ENCODE data around the gene LETM1.

The LETM1 gene

GRCh38 chr4:1773754-1774153 lies 82.2 kb downstream of the LETM1 start:
- DNase-seq = no peak

GRCh38 chr4:1772853-1773538 lies 83.0 kb downstream of the LETM1 start:
- DNase-seq = no peak

DNA sequence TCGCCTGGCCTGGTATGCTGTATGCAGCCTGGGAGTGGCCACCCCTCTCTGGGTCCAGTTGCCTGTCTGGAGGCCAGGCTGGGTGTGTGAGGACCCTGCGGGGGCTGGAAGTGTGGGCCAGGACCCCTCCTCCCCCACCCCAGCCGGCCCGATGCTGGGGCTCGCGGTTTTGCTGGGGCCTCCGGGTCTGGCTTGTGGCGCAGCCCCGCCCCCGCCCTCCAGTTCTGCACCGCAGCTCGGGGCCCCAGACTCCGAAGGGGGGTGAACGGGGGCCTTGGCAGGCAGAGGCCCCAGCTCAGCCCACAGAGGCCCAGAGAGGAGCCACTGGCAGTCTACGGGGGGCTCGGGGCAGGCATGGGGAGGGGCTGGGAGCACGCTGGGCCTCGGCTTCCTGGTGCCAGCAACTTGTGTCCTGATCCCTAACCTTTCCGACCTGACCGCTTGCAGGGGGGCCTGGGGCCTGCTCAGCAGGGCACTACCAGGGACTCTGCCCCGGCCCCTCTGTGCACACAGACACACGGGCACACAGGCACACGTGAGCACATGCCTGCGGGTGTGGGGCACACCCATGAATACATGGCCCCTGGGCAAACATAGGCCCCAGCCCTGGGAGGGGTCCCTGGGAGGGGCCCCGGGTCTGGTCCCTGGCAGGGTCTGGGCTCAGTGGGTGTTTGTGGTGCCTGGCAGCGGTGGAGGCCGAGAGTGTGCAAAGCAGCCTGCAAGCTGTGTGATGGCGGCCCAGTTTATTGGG lies 84.2 kb downstream of the LETM1 start:
- DNase-seq = no peak

DNA sequence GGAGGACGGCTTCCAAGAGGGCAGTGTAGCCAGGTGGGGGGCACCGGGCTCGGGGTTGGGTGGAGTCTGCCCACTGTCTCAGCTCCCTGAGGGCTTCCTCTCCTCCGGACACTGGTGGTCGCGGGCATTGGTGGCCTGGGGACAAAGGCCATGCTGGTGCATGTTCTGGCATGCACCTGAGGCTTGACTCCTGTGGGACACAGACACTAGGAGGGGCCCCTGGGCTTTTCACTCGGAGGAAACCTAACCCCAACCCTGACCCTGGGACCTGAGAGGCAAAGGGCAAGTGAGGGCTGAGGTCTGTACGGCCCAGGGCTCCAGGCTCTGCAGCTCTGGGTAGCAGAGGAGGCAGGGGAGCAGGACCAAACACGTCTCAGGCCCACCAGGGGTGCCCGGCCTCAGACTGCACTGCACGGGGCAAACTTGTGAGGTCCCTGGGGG lies 85.1 kb downstream of the LETM1 start:
- no peak for DNase-seq

GRCh38 chr4:1770245-1770644 lies 85.7 kb downstream of the LETM1 start:
- no peak for DNase-seq

DNA sequence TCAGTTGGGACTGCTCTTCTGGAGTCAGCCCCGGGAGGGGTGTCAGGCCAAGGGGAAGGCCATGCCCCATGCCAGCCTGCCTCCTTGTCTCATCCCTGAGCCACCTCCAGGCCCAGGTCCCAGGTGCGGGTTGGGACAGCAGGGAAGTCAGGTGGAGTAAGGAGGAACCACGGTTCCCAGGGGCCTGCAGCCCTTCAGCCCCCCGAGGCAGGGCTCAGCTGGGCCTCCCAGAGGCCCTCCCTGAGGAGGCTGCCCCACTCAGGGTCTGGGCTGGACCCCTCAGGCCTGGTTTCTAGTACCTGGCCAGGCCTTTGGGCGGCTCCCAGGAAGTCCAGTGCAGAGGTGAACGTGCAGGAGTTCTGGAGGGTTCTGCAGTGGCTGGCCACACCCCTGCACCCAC lies 86.3 kb downstream of the LETM1 start:
- DNase-seq = no peak

DNA sequence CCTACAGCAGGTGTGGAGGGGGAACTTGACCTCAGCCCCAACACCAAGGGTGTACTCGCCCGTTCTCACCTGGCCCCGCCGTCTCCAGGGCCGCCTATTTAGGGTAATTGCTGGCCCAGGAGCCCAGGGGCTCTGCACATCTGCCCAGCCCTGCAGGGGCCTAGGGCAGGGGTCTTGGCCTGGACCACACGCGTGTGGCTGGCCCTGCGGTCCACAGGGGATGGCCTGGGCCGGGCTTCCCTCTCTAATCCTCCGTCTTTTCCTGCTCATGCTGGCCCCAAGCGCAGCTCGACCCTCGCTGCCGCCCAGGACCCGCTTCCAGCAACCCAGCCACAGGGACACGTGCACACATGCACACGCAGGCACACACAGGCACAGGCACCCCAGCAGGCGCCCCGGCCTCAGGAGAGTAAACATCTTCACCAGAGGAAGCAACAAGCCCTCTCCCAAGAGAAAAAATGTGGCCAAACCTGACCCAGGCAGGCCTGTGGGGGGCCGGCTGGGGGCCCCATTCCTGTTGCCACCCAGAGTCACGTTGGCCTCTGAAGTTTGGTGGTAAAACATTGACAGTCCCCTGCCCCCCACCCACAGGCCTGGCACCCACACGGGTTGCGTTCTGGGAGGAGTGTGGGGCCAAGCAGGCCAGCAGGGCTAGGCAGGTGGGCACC lies 87.5 kb downstream of the LETM1 start:
- no peak for DNase-seq

- DNase-seq = peak; percentile 13
Observed at GRCh38 chr4:1767770-1768366, 88.1 kb downstream of the LETM1 start.

DNA sequence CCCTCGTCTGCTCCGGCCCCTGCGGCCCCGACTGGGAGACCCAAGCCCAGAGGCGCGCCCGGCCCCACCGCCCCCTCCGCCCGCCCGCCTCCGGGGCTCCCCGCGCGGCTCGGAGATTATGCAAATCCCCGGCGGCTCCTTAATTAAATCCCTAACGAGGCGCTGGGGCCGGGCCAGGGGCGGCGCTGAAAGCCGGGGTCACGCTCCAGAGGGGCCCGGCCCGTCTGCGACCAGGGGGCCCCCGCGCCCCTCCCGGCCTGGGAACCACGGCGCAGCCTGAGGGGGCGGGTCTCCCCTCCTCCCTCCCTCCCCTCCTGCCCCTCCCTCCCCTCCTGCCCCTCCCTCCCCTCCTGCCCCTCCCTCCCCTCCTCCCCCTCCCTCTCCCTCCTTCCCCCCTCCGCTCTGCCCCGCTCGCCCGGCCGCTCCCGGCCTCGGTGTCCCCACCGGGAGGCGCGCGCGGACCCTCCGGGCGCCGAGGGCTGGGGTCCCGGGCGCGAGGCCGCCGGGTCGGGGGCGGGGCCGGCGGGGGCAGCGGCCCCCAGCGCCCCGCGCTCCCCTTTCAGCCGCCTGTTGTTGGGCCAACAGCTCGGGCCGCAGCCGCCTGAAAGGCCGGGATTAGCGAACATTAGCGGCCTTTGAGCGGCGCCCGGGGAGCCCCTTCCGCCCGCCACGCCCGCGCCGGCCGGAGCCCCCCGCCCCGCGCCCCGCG lies 88.7 kb downstream of the LETM1 start:
- DNase-seq = no peak

- no peak for DNase-seq
Observed at GRCh38 chr4:1766106-1767060, 89.6 kb downstream of the LETM1 start.

DNA sequence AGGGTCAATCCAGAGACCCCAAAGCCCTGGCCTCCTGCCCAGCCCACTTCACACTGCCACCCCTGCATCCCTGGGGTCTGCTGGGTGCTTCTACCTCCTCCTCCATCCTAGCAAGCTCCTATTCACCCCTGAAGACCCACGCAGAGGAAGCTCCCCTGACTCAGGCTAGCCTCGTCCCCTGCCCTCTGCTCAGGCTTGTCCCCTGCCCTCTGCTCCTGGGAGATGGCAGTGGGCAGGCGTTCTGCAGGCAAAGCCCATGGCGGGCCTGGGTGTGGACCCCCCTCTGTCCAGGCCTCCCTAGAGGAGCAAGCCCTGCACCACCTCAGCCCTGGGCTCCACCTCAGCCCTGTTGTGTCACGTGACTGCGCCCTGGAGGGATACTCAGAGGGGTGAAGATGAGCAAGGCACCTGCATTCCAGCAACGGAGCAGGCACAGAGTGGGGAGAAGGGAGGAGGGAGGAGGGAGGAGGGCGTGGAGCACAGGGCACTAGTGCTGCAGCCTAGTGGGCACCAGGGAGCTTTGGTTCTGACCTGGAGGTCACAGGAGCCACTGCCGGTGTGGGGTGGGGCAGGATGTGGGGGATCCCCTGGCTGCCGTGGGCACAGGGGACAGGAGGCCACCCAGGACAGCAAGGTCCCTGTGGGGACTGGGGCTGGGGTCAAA lies 90.4 kb downstream of the LETM1 start:
- DNase-seq = no peak

GRCh38 chr4:1764670-1765069 lies 91.3 kb downstream of the LETM1 start:
- no peak for DNase-seq

GRCh38 chr4:1763550-1764080 lies 92.3 kb downstream of the LETM1 start:
- no peak for DNase-seq

- no peak for DNase-seq
Observed at GRCh38 chr4:1763070-1763549, 92.8 kb downstream of the LETM1 start.

DNA sequence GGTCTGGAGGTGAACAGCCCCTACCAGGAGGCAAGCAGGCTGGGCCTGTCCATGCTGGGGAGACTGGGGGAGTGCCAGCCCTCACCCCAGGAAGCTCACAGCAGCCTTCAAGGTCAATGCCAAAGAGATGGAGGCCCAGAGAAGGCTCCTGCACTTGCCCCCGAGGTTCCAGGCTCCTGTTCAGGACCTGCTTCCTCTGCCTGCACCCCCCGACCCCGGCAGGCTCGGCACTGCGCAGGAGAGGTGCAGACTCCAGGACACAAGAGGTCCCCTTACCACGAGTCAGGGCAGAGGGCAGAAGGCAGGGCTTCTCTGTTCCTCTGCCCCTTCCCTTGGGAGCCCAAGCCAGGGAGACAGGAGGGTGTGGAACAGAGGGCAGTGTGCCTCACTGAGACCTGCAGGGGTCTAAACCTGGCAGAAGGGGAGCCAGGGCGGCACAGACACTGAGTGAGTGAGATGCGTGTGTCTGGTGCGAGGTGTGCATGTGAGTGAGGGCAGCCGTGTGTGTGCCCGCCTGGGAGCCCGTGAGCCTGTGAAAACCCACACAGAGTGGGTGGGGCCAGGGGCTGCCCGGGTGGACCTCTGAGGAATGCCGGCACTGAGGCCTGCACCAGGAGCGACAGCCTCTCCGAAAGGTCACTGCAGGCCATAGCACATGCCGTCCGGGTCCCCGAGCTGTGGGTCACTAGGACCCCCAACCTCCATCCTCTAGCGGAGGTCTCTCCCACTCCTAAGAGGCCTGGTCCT lies 93.5 kb downstream of the LETM1 start:
- DNase-seq = no peak
